ENCODE measurements around the gene KRTAP13-2. TPM values are rescaled to one million over a fixed set of nuclear protein-coding genes. Genes with fewer than 3 reads are reported as not detected.
A peak's percentile ranks its signal among the peaks of the same experiment; 100 is the strongest.

Gene KRTAP13-2
- total and polyA plus RNA-seq, 9 of the 15 experiments (the other 6 are each of a cell fraction or from before 2014, with no cell fraction given): not detected

DNA sequence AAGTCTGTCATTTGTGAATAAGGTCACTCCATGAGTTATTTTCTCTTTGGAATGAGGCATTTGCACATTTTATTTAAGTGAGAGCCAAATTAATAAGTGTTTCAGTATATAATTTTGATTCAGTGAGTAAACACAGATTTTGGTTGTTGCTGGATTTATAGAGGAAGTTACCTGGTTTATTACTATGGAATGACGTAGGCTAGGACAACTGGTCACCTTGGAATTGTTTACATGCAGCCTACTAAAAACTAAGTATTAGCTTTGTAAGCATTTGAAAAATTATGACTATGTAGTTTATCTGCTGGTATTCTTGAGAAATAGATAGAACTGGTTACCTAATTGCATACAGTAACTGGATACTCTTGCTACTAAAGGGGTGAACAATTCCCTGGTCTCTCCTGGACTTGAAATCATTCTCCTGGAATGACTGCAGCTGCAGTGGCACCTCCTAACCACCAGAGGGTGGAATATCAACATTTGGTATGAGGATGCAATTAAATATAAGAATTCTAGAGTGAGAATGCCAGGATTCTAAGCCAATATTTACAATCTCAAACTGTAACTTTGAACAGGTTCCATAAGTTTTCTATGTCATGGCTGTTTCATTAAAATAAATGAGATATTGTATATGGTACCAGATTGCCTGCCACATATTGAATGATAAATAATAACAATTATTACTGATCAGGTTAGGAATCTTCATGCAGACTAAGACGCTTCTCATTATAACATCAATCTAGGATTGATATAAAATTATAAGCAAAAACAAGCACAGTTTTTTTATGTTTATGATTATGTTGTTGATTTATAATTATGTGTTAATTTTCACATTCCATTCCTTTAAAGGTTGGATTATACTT is 31.1 kb downstream of the KRTAP13-2 start:
- 2% methylated on average over 2 of the region's 2 CpGs for WGBS (ENCODE audit: insufficient coverage, low coverage, missing lambda C conversion rate)
- POLR2A ChIA-PET: no interaction called here
- no peaks in the 10 kb centered on the region for H4K20me1 ChIP-seq (replicated peaks; ENCODE audit: control insufficient read depth, insufficient read depth, low read length)
- H3K27me3 ChIP-seq (ENCODE audit: control insufficient read depth in 2 of 2, insufficient read depth in 2 of 2, low read length in 2 of 2): no peaks in the 10 kb centered on the region
- CTCF ChIA-PET (ENCODE audit: low intra/inter-chr PET ratio): interaction anchor here (0.7 kb wide), 1 partner anchor 746 kb away, joined by 4 read pairs; no protein-coding TSS in a partner anchor
- ATAC-seq (0 out of 3 replicates have a peak, but pooled peaks have one; percentile 48), FAIRE-seq (no peak), DNase-seq (ENCODE audit: extremely low read depth in 1 of 4, low spot score in 3 of 4) (peak; percentile 30 to 48 (median 41))
- H3K9me1 ChIP-seq (ENCODE audit: control insufficient read depth, insufficient read depth, low read length): no peaks in the 10 kb centered on the region
- no peak overlapping the region for H2AFZ ChIP-seq (ENCODE audit: low read depth, low read length)
- no peak overlapping the region for H3K4me3 ChIP-seq
- no peaks in the 10 kb centered on the region for H3K79me2 ChIP-seq (ENCODE audit: control insufficient read depth, insufficient read depth, low read length)
- H3K9ac ChIP-seq (ENCODE audit: insufficient read depth in 1 of 2, low read depth in 2 of 2, low read length in 2 of 2): no peak overlapping the region
- H3K27ac ChIP-seq (ENCODE audit: extremely low read depth, low read depth, low read length): no peak overlapping the region
- in situ Hi-C loops (cut with MboI) (no loop called here), intact Hi-C loops (cut with micrococcal nuclease) (loop anchor here (2.0 kb wide), 1 partner anchor 746 kb away; no protein-coding TSS in a partner anchor)
- no peaks in the 10 kb centered on the region for H3K4me1 ChIP-seq (replicated peaks in 1 of 2; ENCODE audit: control insufficient read depth in 2 of 2, insufficient read depth in 2 of 2, low read length in 2 of 2)
- H3K4me2 ChIP-seq (ENCODE audit: insufficient read depth, low read length): no peak overlapping the region
- H3K36me3 ChIP-seq (ENCODE audit: control insufficient read depth, insufficient read depth, low read length): no peaks in the 10 kb centered on the region
- no TSS peak for BruUV-seq (replicated peaks)
- no peaks in the 10 kb centered on the region for H3K9me3 ChIP-seq (replicated peaks; ENCODE audit: control insufficient read depth, insufficient read depth, low read depth, low read length)
- TF ChIP-seq TCF15 (CRISPR knock-in tag; IDR thresholded peaks at IDR 0.05) (no peak), DEAF1 (CRISPR knock-in tag; IDR thresholded peaks at IDR 0.05) (peak; percentile 35; the same call in 1 of the 2 replicates), SMC3 (conservative IDR thresholded peaks at IDR 0.05; ENCODE audit: insufficient read depth, low read depth, low read length) (0 out of 2 replicates have a peak, but pooled peaks have one; percentile 22), TOE1 (IDR thresholded peaks at IDR 0.05; ENCODE audit: borderline replicate concordance) (no peak), TOE1 (CRISPR knock-in tag; IDR thresholded peaks at IDR 0.05; ENCODE audit: borderline replicate concordance, low read depth) (no peak)
- TF ChIP-seq, protein P1, sequence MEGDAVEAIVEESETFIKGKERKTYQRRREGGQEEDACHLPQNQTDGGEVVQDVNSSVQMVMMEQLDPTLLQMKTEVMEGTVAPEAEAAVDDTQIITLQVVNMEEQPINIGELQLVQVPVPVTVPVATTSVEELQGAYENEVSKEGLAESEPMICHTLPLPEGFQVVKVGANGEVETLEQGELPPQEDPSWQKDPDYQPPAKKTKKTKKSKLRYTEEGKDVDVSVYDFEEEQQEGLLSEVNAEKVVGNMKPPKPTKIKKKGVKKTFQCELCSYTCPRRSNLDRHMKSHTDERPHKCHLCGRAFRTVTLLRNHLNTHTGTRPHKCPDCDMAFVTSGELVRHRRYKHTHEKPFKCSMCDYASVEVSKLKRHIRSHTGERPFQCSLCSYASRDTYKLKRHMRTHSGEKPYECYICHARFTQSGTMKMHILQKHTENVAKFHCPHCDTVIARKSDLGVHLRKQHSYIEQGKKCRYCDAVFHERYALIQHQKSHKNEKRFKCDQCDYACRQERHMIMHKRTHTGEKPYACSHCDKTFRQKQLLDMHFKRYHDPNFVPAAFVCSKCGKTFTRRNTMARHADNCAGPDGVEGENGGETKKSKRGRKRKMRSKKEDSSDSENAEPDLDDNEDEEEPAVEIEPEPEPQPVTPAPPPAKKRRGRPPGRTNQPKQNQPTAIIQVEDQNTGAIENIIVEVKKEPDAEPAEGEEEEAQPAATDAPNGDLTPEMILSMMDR (IDR thresholded peaks at IDR 0.05 in 2 of 3, conservative IDR thresholded peaks at IDR 0.05 in 1 of 3; ENCODE audit: insufficient read depth in 2 of 3, low read depth in 1 of 3, low read length in 3 of 3): peak; percentile 46 to 71 (median 69); a peak in 5 of 6 replicates

Measured in K562 (cell line).